Mucosa of descending colon (tissue), 3 donors: ENCODE data around the gene CNOT4. TPM values are rescaled to one million over a fixed set of nuclear protein-coding genes. Genes with fewer than 3 reads are reported as not detected.
"Not testable (repeated sequence)": the region's sequence is repeated elsewhere in the genome, so short reads cannot be mapped to it uniquely, and the experiment has no call there.

ENCODE experiments used
- ATAC-seq: fragments of 200-7000 bp; cut with Tn5 transposase; one replicate; pipeline ENCODE4 v1.9.1; 2020; ENCODE audit warnings: mild to moderate bottlenecking, moderate library complexity
- DNase-seq, 3 donors: peaks; one replicate each; pipeline ENCODE4 v3.0.0-alpha.2; 2020
- H3K36me3 ChIP-seq: fragments of 200-600 bp; one replicate; pipeline ENCODE4 v1.8.0; 2021; ENCODE audit warnings: low read depth, mild to moderate bottlenecking
- H3K4me1 ChIP-seq: fragments of 200-600 bp; one replicate; pipeline ENCODE4 v1.8.0; 2021; ENCODE audit warnings: low read depth, mild to moderate bottlenecking
- H3K4me3 ChIP-seq: fragments of 200-600 bp; one replicate; pipeline ENCODE4 v1.8.0; 2021; ENCODE audit warnings: mild to moderate bottlenecking
- H3K9me3 ChIP-seq: fragments of 200-600 bp; one replicate; pipeline ENCODE4 v1.8.0; 2021; ENCODE audit warnings: mild to moderate bottlenecking
- CTCF ChIP-seq: fragments of 200-600 bp; IDR thresholded peaks from one replicate; pipeline ENCODE4 v1.8.0; 2022; ENCODE audit warnings: antibody characterized with exemption, mild to moderate bottlenecking
- intact Hi-C, 2 donors: fragments of 100-400 bp; cut with DNase I in 1 of 2; cut with micrococcal nuclease in 1 of 2; formaldehyde crosslinking; loops; one replicate each; pipeline versions ENCODE4 v1.11.0 to v1.11.1; 2022; cut with DNase I, micrococcal nuclease
- total RNA-seq, 3 donors: library from RNA; stranded (reverse); fragmentation: NEBNext Ultra II Directional in 2 of 3; extraction: Animal tissue kit (Norgen Biotek cat#: 25700) in 2 of 3; gene quantifications; one replicate each; pipeline versions ENCODE4 v1.2.1 to v1.2.4, GENCODE V29; 2021 to 2023
- donor health status: DM: no; HTN: no; CAD: no; lungs with moderate emphysema.
- donor health status: DM: no; HTN: no; CAD: no.
- donor health status: DM: no; HTN: yes; CAD: no.

CNOT4 gene
- total RNA-seq, 3 donors from 2014 or later, result 18.3 to 37.2 (median 22.1) TPM

- TF ChIP-seq CTCF, result no peak
- intact Hi-C loops, result no loop called here
- no peak for DNase-seq
- Histone ChIP-seq H3K9me3 (no peaks in the 10 kb centered on the region), H3K36me3 (no peaks in the 10 kb centered on the region), H3K4me3 (no peak overlapping the region), H3K4me1 (peaks cover 4% of the 10 kb centered on the region)
- no peak for ATAC-seq
Measured at GRCh38 chr7:135499818-135500217, 10.1 kb downstream of the CNOT4 start.

GRCh38 chr7:135497161-135497560 lies 12.7 kb downstream of the CNOT4 start:
- ATAC-seq, H3K4me1 ChIP-seq, H3K4me3 ChIP-seq, intact Hi-C loops, H3K9me3 ChIP-seq, H3K36me3 ChIP-seq, DNase-seq: not testable (repeated sequence)

- no peak for TF ChIP-seq CTCF
- DNase-seq (no peak), ATAC-seq (no peak)
- Histone ChIP-seq H3K36me3 (no peaks in the 10 kb centered on the region), H3K4me3 (no peak overlapping the region), H3K9me3 (no peaks in the 10 kb centered on the region), H3K4me1 (no peaks in the 10 kb centered on the region)
- intact Hi-C loops, result no loop called here
Measured at GRCh38 chr7:135493362-135493761, 16.5 kb downstream of the CNOT4 start.

- intact Hi-C loops, result no loop called here
- TF ChIP-seq CTCF, result no peak
- no peaks in the 10 kb centered on the region for H3K9me3 ChIP-seq
- no peaks in the 10 kb centered on the region for H3K4me1 ChIP-seq
- ATAC-seq (no peak), DNase-seq (no peak)
- H3K36me3 ChIP-seq, result no peaks in the 10 kb centered on the region
- no peak overlapping the region for H3K4me3 ChIP-seq
Measured at GRCh38 chr7:135492151-135492550, 17.8 kb downstream of the CNOT4 start.

- peak; percentile 46 for ATAC-seq
- no peaks in the 10 kb centered on the region for H3K9me3 ChIP-seq
- TF ChIP-seq CTCF, result no peak
Measured at GRCh38 chr7:135490783-135491182, 19.1 kb downstream of the CNOT4 start.

GRCh38 chr7:135489791-135490190 lies 20.1 kb downstream of the CNOT4 start:
- intact Hi-C loops, result no loop called here
- no peak for TF ChIP-seq CTCF
- no peaks in the 10 kb centered on the region for H3K36me3 ChIP-seq
- ATAC-seq (no peak), DNase-seq (no peak)
- no peaks in the 10 kb centered on the region for H3K4me1 ChIP-seq
- H3K4me3 ChIP-seq, result no peak overlapping the region
- no peaks in the 10 kb centered on the region for H3K9me3 ChIP-seq

More at GRCh38 chr7:135490783-135491182, 19.1 kb downstream of the CNOT4 start:
- peak in 1 of 3 donors; percentile 15 for DNase-seq
- no peaks in the 10 kb centered on the region for H3K4me1 ChIP-seq
- H3K4me3 ChIP-seq, result no peak overlapping the region
- H3K36me3 ChIP-seq, result no peaks in the 10 kb centered on the region
- intact Hi-C loops, result no loop called here
